ENCODE measurements around the gene SNRPE. TPM values are rescaled to one million over a fixed set of nuclear protein-coding genes. Genes with fewer than 3 reads are reported as not detected.
A peak's percentile ranks its signal among the peaks of the same experiment; 100 is the strongest.

Gene SNRPE
- total RNA-seq, 1 experiment from 2014 or later = 358 TPM

GRCh38 chr1:203867802-203868201 lies 6.4 kb downstream of the SNRPE start:
- BruUV-seq (replicated peaks) = no TSS peak
- no peak for DNase-seq (ENCODE audit: low spot score)
- POLR2A ChIA-PET (ENCODE audit: low non-redundant PET) = no interaction called here
- TF ChIP-seq CTCF (conservative IDR thresholded peaks at IDR 0.05; ENCODE audit: low read depth, low read length) (no peak), EZH2 (IDR thresholded peaks at IDR 0.05; ENCODE audit: borderline replicate concordance, low read depth, low read length, poor library complexity, severe bottlenecking) (no peak)
- CTCF ChIA-PET = no interaction called here
- Histone ChIP-seq H3K4me1 (ENCODE audit: insufficient read depth, low read length, poor library complexity, severe bottlenecking) (peaks cover 9% of the 10 kb centered on the region), H3K27ac (ENCODE audit: low read depth, low read length, poor library complexity, severe bottlenecking) (no peak overlapping the region), H3K9me3 (ENCODE audit: low read depth, low read length, poor library complexity, severe bottlenecking) (no peaks in the 10 kb centered on the region), H3K36me3 (ENCODE audit: insufficient read depth, low read length, poor library complexity, severe bottlenecking) (peaks cover 81% of the 10 kb centered on the region), H3K27me3 (replicated peaks; ENCODE audit: insufficient read depth, low read depth, low read length, poor library complexity) (no peaks in the 10 kb centered on the region), H3K4me3 (ENCODE audit: low read depth, low read length, poor library complexity, severe bottlenecking) (no peak overlapping the region)
- intact Hi-C loops (cut with micrococcal nuclease; ENCODE audit: unreplicated experiment) = no loop called here

- no peaks in the 10 kb centered on the region for H3K9me3 ChIP-seq (ENCODE audit: low read depth, low read length, poor library complexity, severe bottlenecking)
- no peak overlapping the region for H3K27ac ChIP-seq (ENCODE audit: low read depth, low read length, poor library complexity, severe bottlenecking)
- TF ChIP-seq CTCF (conservative IDR thresholded peaks at IDR 0.05; ENCODE audit: low read depth, low read length) (no peak), EZH2 (IDR thresholded peaks at IDR 0.05; ENCODE audit: borderline replicate concordance, low read depth, low read length, poor library complexity, severe bottlenecking) (no peak)
- no TSS peak for BruUV-seq (replicated peaks)
- ChIA-PET POLR2A (ENCODE audit: low non-redundant PET) (no interaction called here), CTCF (interaction anchor here (4.8 kb wide), 1 partner anchor 258 kb away, joined by 74 read pairs; no protein-coding TSS in a partner anchor)
- no peaks in the 10 kb centered on the region for H3K27me3 ChIP-seq (replicated peaks; ENCODE audit: insufficient read depth, low read depth, low read length, poor library complexity)
- H3K36me3 ChIP-seq (ENCODE audit: insufficient read depth, low read length, poor library complexity, severe bottlenecking) = peaks cover 65% of the 10 kb centered on the region
- intact Hi-C loops (cut with micrococcal nuclease; ENCODE audit: unreplicated experiment) = loop anchor here (5.0 kb wide), 1 partner anchor 202 kb away; the partner anchor contains the start of gene SOX13
- no peak for DNase-seq (ENCODE audit: low spot score)
- no peak overlapping the region for H3K4me3 ChIP-seq (ENCODE audit: low read depth, low read length, poor library complexity, severe bottlenecking)
- H3K4me1 ChIP-seq (ENCODE audit: insufficient read depth, low read length, poor library complexity, severe bottlenecking) = peaks cover 6% of the 10 kb centered on the region
Observed at GRCh38 chr1:203870245-203870644, 8.8 kb downstream of the SNRPE start.

GRCh38 chr1:203871114-203871880 lies 9.9 kb downstream of the SNRPE start:
- Histone ChIP-seq H3K4me1 (ENCODE audit: insufficient read depth, low read length, poor library complexity, severe bottlenecking) (peaks cover 6% of the 10 kb centered on the region), H3K27ac (ENCODE audit: low read depth, low read length, poor library complexity, severe bottlenecking) (peak overlapping the region; percentile 7)
- no TSS peak for BruUV-seq (replicated peaks)

More at GRCh38 chr1:203871114-203871880, 9.9 kb downstream of the SNRPE start:
- ChIA-PET POLR2A (ENCODE audit: low non-redundant PET) (no interaction called here), CTCF (interaction anchor here (0.6 to 4.8 kb wide), 9 partner anchors 10 to 527 kb away, joined by 3 to 74 read pairs (median 4); no protein-coding TSS in a partner anchor)
- H3K9me3 ChIP-seq (ENCODE audit: low read depth, low read length, poor library complexity, severe bottlenecking) = no peaks in the 10 kb centered on the region
- no peak overlapping the region for H3K4me3 ChIP-seq (ENCODE audit: low read depth, low read length, poor library complexity, severe bottlenecking)
- intact Hi-C loops (cut with micrococcal nuclease; ENCODE audit: unreplicated experiment) = loop anchor here (1.0 to 5.0 kb wide), 2 partner anchors 201 to 258 kb away; partner anchors contain the start of gene SOX13
- no peaks in the 10 kb centered on the region for H3K27me3 ChIP-seq (replicated peaks; ENCODE audit: insufficient read depth, low read depth, low read length, poor library complexity)
- H3K36me3 ChIP-seq (ENCODE audit: insufficient read depth, low read length, poor library complexity, severe bottlenecking) = peaks cover 55% of the 10 kb centered on the region
- TF ChIP-seq CTCF (conservative IDR thresholded peaks at IDR 0.05; ENCODE audit: low read depth, low read length) = peak; percentile 90
- no peak for TF ChIP-seq EZH2 (IDR thresholded peaks at IDR 0.05; ENCODE audit: borderline replicate concordance, low read depth, low read length, poor library complexity, severe bottlenecking)
- peak; percentile 86 for DNase-seq (ENCODE audit: low spot score)
